Subcutaneous adipose tissue (tissue), 4 donors: ENCODE data around the gene ELFN1. TPM values are rescaled to one million over a fixed set of nuclear protein-coding genes. Genes with fewer than 3 reads are reported as not detected.

Experiments
- total RNA-seq, 4 donors: library from RNA; depleted of rRNA; stranded (reverse); fragments of >200 nt; gene quantifications; one replicate each; pipeline ENCODE4 v1.1.0, GENCODE V29; 2016
- TF ChIP-seq, protein P1 (sequence below): fragments of 450-650 bp; IDR thresholded peaks from one replicate; pipeline ENCODE4 v1.5.1; 2016; ENCODE audit warnings: low read depth, mild to moderate bottlenecking, control low read depth, antibody characterized with exemption, moderate library complexity

The ELFN1 gene
- total RNA-seq, 4 donors from 2014 or later = 0.51 to 3.6 (median 0.85) TPM

DNA sequence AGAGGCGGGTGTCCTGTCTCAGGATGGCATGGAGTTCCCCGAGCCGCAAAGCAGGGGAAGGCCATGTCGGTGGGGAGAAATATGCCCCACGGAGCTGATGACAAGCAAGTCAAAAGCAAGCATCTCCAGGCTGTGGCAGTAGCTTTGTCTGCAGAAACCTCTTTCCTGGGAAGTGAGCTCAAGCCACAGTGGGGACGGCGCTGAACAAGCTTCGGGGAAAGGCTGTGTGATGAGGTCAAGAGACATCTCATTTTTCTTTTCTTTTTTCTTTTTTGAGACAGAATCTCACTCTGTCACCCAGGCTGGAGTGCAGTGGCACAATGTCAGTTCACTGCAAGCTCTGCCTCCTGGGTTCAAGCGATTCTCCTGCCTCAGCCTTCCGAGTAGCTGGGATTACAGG is 62.6 kb downstream of the ELFN1 start:
- TF ChIP-seq, protein P1, sequence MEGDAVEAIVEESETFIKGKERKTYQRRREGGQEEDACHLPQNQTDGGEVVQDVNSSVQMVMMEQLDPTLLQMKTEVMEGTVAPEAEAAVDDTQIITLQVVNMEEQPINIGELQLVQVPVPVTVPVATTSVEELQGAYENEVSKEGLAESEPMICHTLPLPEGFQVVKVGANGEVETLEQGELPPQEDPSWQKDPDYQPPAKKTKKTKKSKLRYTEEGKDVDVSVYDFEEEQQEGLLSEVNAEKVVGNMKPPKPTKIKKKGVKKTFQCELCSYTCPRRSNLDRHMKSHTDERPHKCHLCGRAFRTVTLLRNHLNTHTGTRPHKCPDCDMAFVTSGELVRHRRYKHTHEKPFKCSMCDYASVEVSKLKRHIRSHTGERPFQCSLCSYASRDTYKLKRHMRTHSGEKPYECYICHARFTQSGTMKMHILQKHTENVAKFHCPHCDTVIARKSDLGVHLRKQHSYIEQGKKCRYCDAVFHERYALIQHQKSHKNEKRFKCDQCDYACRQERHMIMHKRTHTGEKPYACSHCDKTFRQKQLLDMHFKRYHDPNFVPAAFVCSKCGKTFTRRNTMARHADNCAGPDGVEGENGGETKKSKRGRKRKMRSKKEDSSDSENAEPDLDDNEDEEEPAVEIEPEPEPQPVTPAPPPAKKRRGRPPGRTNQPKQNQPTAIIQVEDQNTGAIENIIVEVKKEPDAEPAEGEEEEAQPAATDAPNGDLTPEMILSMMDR = no peak

- TF ChIP-seq, protein P1 = no peak
These were observed 63.3 kb downstream of the ELFN1 start for GRCh38 chr7:1733206-1733907.

GRCh38 chr7:1733908-1734730 is 64.0 kb downstream of the ELFN1 start:
- TF ChIP-seq, protein P1 = no peak

DNA sequence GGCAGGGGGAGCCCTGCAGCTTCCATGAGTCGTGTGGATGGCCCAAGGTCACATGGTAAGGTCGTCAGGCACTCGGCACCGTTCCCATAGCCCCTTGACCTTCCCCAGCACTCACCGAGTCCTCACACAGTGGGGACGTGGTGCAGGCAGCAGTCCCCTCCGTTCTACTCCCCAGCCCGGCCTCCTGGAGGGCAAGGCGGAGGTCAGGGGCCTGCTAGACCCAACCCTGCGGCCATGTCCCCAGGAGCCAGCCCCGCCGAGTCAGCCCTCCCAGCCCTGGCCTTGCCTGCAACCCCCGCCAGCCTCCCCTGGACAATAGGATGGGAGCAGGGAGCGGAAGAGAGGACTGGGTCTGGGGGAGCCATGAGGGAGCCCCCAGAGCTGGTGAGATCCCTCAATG is 65.2 kb downstream of the ELFN1 start:
- TF ChIP-seq, protein P1 = no peak

DNA sequence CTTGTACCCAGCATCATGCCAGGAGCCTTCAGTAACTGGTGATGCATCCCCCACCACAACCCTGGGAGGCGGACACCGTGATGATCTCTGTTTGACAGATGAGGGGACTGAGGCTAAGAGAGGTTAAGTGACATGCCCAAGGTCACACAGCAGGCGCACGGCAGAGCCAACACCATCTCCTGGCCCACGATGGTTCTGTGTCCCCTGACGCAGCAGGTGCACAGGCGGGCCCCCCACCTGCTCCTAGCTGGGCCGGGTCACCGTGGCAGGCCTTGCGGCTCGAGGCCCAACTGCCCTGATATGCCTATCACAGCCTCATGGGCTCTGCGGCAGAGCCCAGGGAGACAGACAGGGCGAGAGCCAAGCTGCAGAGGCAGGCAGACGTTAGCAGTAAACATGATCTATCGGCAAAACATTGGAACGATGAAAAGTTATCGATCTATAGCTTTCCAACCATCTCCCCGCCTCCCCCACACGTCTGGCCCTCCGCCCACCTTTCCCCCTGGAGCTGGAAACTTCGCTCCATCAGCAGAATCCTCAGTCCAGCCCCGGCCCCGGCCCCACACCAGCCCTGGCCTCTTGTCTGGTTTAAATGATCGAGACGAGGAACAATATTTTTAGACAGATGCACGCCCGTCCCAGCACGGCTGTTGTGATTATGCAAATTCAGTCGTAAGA is 65.9 kb downstream of the ELFN1 start:
- TF ChIP-seq, protein P1 = no peak

GRCh38 chr7:1736484-1736817 is 66.4 kb downstream of the ELFN1 start:
- TF ChIP-seq, protein P1 = no peak

GRCh38 chr7:1736830-1737229 is 66.8 kb downstream of the ELFN1 start:
- TF ChIP-seq, protein P1 = no peak
